Measurements from ENCODE around the gene NSD2. TPM values are rescaled to one million over a fixed set of nuclear protein-coding genes. Genes with fewer than 3 reads are reported as not detected.
"Not testable (repeated sequence)": the region's sequence is repeated elsewhere in the genome, so short reads cannot be mapped to it uniquely, and the experiment has no call there.

The NSD2 gene
- polyA plus RNA-seq, 3 donors = 7.3 to 12.0 (median 9.8) TPM

- 88 to 90% (median 89%) methylated on average over 22 of the region's 22 CpGs for WGBS, 3 donors
- no peak overlapping the region for H3K27ac ChIP-seq (ENCODE audit: low read depth, low read length)
Measured at GRCh38 chr4:1986578-1987210, 115.5 kb downstream of the NSD2 start.

DNA sequence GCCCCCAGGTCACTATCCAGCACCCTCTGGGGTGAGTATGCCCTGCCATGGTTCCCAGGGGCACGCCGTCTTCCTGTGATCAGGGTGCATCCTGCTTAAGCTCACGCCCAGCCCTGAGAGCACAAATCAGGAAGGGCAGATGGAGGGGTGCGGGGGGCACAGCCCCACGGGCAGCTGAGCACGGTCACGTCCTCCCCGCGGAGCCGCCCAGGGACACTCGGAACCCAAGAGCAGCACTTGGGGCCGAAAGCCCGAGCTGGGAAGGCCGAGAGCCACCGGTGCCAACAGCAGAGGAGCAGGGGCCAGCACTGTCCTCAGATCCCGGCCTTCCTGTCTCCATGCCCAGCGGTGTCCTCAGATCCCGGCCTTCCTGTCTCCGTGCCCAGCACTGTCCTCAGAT is 116.1 kb downstream of the NSD2 start:
- no peak overlapping the region for H3K27ac ChIP-seq (ENCODE audit: low read depth, low read length)
- 88 to 94% (median 93%) methylated on average over 17 to 19 of the region's 19 CpGs for whole genome bisulfite sequencing, 3 donors

DNA sequence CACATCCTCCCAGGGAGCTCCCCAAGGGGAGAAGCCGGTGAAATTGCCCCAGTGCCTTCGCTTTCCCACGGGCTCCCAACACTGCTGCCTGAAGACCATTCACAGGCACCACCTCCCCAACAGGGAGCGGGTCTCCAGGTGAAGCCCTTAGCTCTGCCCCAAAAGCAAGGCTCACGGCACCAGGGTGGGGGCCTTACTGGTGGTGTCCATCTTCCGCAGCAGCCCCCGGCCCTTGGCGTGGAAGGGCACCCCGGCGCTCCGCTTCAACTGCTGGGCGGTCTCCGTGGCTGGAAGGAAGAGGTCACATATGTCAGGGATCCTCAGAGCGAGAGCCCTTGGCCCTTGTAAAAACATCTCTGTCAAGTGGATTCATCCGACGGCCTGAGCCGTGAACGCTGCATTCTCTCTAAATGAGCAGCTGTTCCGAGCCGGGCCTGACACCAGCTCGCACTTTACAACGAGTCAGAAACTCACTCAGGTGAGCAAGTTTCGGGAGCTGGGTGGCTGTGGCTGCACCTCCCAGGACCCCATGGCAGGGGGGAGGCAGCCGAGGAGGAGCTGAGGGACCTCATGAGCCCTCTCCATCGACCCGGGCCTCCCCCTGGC is 116.6 kb downstream of the NSD2 start:
- WGBS, 3 donors = 90 to 95% (median 92%) methylated on average over 26 of the region's 26 CpGs

DNA sequence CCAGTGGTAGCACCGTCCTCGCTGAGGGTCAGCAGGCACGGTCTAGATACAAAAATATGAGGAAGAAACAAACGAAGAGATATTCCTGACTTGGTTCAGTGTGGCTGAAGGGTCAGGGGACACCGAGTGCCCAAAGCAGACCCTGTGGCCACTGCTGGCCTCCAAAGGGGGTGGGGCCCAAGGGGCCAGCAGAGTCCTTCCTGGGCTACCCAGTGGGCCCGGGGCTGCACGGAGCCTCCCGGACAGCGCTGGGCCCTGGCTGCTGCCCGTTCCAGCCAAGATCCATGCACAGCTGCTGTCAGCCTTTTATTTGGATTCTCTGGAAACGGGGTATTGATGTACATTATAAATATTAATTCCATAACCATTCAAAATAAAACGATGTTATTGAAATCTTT is 117.1 kb downstream of the NSD2 start:
- WGBS, 3 donors = 93 to 97% (median 96%) methylated on average over 12 of the region's 12 CpGs
- no peak overlapping the region for H3K27ac ChIP-seq (ENCODE audit: low read depth, low read length)

More for the DNA sequence above, 116.6 kb downstream of the NSD2 start:
- H3K27ac ChIP-seq (ENCODE audit: low read depth, low read length) = no peak overlapping the region

GRCh38 chr4:1989533-1990347 is 118.5 kb downstream of the NSD2 start:
- 93 to 94% (median 93%) methylated on average over 31 to 33 of the region's 33 CpGs for WGBS, 3 donors
- no peak overlapping the region for H3K27ac ChIP-seq (ENCODE audit: low read depth, low read length)

- no peak overlapping the region for H3K27ac ChIP-seq (ENCODE audit: low read depth, low read length)
- WGBS, 3 donors = 85 to 94% (median 89%) methylated on average over 10 of the region's 10 CpGs
Measured at GRCh38 chr4:1990348-1990645, 119.1 kb downstream of the NSD2 start.

GRCh38 chr4:1990676-1991075 is 119.5 kb downstream of the NSD2 start:
- 88 to 96% (median 93%) methylated on average over 5 of the region's 5 CpGs for WGBS, 3 donors
- H3K27ac ChIP-seq (ENCODE audit: low read depth, low read length) = no peak overlapping the region

DNA sequence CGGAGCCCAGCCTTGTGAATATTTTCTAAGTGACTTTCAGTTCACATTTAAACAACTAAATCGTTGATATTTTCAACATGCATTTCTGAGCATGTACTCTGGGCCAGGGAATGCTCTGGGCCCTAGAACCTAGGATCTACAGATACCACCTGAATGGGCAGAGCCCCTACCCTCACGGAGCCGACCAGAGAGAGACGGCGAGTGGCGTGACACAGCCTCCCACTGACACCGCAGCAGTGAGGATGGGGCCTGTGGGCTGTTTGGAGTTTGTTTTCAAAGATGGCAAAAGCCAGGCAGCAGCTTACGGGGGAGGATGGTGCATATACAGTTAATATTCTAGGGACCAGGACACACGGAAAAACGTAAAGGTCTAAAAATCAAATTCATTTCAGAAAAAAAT is 119.9 kb downstream of the NSD2 start:
- no peak overlapping the region for H3K27ac ChIP-seq (ENCODE audit: low read depth, low read length)
- WGBS, 3 donors = 91 to 94% (median 92%) methylated on average over 11 of the region's 11 CpGs

DNA sequence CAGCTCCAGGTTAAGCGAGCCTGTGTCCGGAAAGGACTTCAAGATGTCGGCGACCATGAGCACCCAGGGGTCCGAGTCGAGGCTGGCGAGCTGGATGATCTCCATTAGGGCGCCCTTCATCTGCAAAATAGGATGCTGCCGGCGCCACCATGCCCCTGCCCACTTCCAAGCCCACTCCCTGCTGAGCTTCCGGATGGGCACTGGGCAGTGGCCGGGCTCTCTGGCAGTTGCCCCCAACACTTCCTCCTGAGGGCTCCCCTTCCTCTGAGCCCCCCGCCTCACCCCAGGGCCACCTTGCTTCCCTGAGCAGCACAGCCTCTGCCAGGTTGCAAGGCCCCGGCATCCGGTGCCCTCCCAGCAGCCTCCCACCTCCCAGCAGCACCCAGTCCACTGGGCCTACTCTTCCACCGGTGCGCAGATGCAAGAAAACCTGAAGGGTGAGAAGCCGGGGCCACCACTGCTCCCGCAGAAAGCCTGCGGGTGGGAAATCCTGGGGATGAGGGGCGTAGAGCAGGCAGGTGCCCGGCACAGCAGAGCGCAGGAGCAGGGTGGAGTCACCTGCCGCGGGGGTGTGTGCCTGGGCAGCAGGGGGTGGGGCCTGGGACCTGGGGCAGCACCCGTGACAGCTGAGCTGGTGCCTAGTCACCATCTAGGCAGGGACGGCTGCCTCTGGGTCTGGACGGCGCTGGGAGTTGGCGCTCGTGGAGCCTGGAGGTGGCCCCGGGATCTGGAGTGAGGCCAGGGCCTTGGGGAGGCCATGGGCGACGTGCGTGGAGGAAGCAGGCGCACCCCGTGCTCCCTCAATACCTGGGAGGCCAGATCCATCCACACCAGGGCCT is 120.6 kb downstream of the NSD2 start:
- H3K27ac ChIP-seq (ENCODE audit: low read depth, low read length) = no peak overlapping the region

DNA sequence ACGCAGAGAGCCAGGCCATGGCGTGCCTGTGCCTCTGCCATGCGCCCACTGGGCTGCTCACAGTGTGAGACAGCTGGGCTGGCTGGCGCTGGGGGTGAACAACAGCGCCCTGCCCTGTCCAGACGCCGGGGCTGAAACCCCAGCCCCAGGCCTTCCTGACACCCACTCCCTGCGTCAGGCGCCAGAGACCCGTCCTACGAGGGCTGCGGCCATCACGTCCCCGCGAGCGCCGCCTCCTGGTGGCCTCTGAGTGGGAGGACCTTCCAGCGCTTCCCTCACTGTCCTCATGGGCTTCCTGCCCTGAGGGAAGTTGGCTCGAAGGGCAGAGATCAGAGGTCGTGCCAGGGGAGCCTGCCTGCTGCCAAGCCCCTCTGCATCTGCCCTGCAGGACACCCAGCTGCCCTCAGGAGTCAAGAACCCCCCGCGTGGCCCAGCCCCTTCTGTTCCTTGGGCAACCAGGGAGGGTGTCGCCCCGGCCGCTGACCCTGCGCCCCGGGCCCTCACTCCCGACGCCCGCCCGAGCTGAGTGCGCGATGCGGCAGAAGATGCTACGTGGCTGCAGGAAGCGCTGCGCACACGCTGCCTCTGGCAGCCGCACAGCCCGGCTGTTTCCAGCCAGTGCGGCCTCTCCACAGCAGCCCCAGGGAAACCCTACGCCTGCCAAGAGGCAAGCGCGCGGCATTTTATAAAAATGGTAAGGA is 121.4 kb downstream of the NSD2 start:
- H3K27ac ChIP-seq (ENCODE audit: low read depth, low read length) = no peak overlapping the region
- 81 to 88% (median 83%) methylated on average over 45 of the region's 45 CpGs for WGBS, 3 donors

More for the DNA sequence above, 120.6 kb downstream of the NSD2 start:
- WGBS, 3 donors = 91 to 94% (median 91%) methylated on average over 36 to 37 of the region's 37 CpGs

DNA sequence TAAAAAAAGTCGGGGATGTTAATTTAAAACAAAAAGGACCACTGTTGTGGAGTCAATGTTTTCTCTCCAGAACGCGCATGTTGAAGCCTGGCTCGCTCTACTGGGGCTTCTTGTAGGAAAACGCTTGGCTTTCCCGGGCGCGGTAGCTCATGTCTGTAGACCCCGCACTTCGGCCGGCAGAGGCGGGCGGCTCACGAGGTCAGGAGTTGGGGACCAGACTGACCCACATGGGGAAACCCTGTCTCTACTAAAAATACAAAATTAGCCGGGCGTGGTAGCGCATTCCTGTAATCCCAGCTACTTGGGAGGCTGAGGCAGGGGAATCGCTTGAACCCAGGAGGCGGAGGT is 122.0 kb downstream of the NSD2 start:
- no peak overlapping the region for H3K27ac ChIP-seq (ENCODE audit: low read depth, low read length)
- 85 to 96% (median 92%) methylated on average over 19 of the region's 19 CpGs for WGBS, 3 donors

GRCh38 chr4:1993718-1994516 is 122.7 kb downstream of the NSD2 start:
- H3K27ac ChIP-seq (ENCODE audit: low read depth, low read length) = not testable (repeated sequence)
- WGBS, 3 donors = 95 to 96% (median 96%) methylated on average over 20 of the region's 20 CpGs

GRCh38 chr4:1994938-1995337 is 123.7 kb downstream of the NSD2 start:
- 95 to 100% (median 97%) methylated on average over 1 of the region's 1 CpG for WGBS, 3 donors
- H3K27ac ChIP-seq (ENCODE audit: low read depth, low read length) = no peak overlapping the region

DNA sequence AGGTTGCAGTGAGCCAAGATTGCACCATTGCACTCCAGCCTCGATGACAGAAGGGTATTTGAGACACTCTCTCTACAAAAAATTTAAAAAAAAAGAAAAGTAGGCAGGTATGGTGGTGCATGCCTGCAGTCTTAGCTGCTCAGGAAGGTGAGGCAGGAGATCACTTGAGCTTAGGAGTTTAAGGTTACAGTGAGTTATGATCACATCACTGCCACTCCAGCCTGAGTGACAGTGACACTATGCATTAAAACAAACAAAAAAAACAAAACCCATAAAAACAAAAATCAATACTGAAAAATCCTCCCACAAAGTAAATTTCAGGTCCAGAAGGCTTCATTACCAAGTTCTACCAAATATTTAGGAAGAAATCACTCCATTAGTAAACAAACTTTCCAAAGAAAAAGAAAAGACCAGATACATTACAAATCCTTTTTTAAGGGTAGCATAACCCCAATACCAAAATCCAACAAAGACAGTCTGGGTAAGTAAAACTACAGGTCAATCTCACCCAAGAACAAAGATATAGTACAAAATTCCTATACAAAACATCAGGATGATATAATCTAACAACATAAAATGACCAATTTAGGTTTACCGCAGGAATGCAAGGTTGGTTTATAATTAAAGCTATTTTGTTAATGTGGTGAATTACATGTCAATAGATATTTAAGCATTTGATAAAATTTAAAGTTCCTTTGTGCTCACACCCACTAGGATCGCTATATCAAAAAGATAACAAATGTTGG is 125.8 kb downstream of the NSD2 start:
- H3K27ac ChIP-seq (ENCODE audit: low read depth, low read length) = no peak overlapping the region
- WGBS, 3 donors = 78 to 99% (median 94%) methylated on average over 3 of the region's 3 CpGs

GRCh38 chr4:1997712-1998111 is 126.5 kb downstream of the NSD2 start:
- no peak overlapping the region for H3K27ac ChIP-seq (ENCODE audit: low read depth, low read length)
- WGBS, 3 donors = 92 to 99% (median 93%) methylated on average over 4 of the region's 4 CpGs

DNA sequence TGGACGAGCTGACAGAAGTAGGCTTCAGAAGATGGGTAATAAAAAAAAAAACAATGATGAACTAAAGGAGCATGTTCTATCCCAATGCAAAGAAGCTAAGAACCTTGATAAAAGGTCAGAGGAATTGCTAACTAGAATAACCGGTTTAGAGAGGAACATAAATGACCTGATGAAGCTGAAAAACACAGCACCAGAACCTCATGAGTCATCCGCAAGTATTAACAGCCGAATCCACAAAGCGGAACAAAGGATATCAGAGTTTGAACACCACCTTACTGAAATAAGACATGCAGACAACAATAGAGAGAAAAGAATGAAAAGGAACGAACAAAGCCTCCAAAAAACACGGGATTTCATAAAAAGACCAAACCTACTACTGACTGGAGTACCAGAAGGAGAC is 127.1 kb downstream of the NSD2 start:
- WGBS, 3 donors = 68 to 97% (median 94%) methylated on average over 7 of the region's 7 CpGs
- no peak overlapping the region for H3K27ac ChIP-seq (ENCODE audit: low read depth, low read length)

GRCh38 chr4:1999308-1999707 is 128.1 kb downstream of the NSD2 start:
- not testable (repeated sequence) for H3K27ac ChIP-seq (ENCODE audit: low read depth, low read length)
- WGBS, 3 donors = 92 to 100% (median 99%) methylated on average over 4 of the region's 4 CpGs
